ENCODE measurements around the gene BMAL1.

Gene BMAL1

DNA sequence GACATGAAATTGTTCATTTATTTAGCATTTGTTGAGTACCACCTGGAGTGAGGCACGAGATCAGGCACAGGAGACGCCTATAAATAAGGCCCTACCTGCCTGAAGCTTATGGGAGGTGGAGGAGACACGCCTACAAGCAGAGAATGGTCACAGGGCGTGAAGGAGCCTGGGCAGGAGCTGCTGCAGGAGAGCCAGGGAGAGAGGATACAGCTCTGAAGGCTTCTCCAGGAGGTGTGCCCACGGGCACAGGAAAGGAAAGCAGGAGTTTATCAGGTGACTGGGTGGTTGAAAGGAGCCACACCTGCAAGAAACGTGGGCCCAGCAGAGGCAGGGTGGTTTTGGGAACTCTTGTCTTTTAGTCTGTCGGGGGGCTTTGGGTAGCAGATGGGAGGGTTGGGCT lies 70.3 kb downstream of the BMAL1 start:
- DNase-seq: no peak

DNA sequence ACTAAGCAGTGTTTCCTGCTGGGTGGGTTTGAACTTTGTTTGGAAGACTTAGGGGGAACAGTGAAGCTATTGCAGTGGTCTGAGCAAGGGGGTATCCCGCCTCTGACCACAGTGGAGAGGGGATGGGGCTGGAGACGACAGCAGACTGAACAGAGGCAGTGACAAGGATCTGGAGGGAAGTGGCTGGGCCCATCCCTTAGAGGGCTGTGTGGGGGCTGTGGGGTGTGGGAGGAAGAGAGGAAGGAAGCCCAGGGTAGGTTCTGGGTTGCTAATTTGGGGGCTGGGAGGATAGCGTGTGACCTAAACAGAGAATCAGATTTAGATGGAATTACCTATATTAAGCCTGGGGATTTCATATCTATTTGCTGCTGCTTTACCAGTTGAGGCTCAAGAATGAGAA lies 70.7 kb downstream of the BMAL1 start:
- no peak for DNase-seq

DNA sequence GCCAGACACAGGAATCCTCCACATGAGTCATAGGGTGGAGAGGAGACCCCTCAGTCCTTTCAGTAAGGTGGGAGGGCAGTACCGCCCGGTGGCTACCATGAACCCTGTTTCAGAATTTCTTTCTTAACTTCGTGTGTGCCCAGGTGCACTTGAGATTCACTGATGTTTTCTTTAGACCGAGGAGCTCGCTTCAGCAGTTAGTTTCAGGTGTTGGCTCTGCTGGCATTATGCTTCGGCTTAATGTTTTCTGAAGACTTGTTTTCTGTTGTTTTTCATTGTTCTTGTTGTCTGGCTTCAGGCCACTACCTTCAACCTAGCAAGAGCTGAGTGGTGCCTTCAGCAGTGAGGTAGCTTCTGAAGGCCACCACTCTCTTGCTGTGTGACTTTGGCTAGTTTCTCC lies 71.5 kb downstream of the BMAL1 start:
- DNase-seq: no peak

DNA sequence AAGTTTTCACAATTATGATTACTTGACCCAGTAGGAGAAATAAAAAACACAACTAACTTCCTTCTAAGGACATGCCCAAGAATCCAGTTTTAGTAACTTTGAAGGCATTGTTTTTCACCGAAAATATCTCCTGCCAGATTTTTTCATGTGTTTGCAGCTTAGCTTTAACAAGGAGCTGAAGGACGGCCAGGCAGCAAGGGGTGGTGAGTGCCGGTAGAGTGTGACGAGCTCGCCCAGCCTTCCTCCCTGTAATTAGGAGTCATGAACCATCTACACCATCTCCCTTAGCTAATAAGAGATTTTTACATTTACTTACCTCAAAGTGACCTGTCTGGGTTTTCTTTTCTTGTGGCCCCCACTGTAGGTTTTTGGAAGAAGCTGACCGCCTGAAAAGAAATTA lies 72.0 kb downstream of the BMAL1 start:
- DNase-seq: no peak

DNA sequence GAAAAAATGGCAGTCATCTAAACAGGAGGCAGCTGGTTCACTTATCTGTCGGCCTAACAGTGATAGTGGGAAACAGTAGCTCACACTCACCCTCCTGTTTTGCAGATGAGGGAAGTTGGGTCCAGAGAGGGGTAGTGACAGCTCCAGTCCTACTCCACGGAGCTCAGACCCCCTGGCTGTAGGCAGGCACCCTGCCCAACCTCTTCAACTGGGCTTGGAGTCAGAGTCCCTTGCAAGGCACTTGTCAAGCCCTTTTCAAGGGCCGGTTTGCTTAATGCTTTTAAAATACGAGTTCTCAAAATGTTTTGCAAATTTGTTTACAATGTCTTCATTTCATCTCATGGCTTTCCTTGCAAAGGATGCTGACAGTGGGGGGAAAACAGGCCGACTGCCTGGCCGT lies 75.1 kb downstream of the BMAL1 start:
- DNase-seq: no peak

DNA sequence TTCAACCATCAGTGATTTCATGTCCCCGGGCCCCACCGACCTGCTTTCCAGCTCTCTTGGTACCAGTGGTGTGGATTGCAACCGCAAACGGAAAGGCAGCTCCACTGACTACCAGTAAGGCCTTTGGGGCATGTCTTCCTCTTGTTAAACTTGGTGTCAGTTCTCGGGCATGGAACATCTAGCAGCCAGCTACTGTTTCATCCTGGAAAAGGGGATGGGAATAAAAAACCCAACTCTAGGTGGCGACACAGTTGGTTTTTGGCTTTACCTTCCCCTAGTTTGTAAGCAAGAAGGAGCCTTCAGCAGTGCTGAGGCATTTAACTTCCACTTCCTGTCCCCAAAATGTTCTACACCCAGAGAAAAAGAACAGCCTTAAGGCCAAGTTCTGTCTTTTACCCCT lies 76.7 kb downstream of the BMAL1 start:
- DNase-seq: no peak

DNA sequence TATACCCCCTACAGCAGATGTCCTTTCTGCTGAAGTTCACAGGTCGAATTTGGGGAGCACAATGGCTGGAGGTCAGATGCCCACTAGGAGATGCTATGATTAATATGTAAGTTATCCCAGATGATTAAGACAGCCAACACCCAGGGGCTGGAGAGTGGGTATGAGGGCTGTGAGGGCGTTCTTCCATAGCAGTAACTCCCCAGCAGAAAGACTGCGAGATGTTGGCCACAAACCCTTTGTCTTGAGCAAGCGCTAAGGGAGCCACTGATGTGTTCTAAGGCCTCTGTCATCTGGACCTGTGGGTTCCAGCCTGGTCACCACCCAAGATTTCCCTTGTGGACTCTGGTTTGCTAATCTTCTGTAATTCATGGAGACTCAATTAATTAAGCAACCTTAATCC lies 77.6 kb downstream of the BMAL1 start:
- DNase-seq: no peak

DNA sequence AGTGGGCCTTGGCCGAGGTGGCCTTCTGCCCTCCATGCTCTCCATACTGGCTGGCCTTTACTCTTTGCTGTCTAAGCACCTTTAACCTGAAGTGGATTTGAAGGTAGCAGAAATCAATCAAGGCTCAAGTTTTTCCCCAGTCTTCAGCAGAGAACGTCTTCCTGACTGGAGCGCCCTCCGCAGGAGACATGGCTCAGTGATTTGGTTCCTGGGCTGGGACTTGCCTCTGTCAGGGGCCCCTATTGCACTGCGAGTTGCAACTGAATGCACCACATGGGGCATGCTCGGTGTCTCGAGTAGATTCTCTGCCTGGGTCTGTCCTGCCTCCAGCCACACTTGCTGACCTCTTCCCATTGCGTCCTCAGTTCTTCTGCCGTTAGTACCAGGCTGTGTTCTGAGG lies 79.6 kb downstream of the BMAL1 start:
- DNase-seq: no peak

DNA sequence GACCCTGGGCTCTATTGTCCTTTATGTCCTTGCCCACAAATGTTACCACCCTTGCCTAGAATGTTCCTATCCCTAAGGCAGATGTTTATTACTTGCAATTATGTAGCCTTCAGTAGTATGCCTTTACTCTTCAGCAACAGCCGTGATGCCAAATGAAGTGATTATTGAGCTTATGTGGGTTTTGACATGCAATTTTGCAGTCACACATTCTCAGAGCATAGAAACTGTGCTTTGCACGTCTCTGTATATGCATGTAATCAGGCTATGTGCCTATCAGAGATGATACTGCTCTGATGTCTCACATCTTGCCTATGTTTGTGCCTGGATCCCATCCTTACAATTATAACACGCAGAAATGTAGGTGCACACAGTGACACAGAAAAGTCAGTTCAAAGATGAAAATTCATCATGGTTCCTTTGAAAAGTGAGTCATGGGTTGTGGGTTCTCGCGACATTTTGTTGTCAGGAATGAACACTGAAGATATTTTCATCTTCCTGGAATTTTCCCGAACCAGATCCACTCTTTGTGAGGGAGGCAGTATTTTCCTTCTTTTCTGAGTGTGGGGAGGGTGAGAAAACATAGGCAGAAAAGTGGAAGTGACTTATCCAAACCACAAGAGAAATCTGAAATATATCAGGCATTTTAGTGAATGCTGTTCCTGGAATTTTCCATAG lies 81.1 kb downstream of the BMAL1 start:
- DNase-seq: no peak

DNA sequence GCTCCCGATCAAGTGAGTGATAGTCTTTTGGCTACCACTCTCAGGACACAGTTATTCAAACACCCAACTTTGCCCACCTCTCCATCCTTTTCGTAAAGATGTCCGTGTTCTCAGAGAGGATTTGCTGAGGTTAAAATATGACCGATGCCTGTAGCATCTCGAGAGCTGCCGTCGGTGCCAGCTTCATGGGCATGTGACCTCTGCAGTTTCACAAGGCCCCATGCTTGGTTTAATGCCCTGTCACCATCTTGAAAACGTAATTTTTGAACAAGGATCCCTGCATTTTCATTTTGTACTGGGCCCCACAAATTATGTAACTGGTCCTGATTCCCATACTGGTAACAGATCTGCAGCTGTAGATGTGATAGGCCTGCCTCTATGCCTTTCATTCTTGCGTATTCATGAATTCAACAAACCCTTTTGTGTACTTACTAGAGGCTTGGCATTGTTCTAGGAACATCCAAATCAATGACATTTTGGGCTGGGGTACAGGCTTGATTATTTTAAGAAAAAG lies 85.1 kb downstream of the BMAL1 start:
- DNase-seq: no peak

DNA sequence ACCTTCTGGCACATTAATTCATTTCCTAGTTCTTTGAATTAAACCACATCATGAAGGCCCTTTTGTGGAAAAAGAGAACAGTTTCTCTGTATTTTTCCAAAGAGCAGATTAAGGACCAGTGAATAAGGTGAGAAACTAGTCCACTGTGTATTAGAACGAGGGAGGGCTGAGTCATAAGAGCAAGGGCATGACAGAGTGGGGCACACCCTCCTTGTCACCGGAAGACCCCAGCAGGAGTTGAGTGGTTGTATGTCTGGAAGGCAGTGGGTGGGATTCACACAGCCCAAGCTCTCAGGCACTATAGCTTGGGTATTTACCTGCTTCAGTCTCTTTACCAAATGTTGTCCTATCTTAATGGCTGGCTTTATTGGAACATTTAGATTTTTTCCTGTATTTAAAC lies 86.8 kb downstream of the BMAL1 start:
- DNase-seq: no peak

DNA sequence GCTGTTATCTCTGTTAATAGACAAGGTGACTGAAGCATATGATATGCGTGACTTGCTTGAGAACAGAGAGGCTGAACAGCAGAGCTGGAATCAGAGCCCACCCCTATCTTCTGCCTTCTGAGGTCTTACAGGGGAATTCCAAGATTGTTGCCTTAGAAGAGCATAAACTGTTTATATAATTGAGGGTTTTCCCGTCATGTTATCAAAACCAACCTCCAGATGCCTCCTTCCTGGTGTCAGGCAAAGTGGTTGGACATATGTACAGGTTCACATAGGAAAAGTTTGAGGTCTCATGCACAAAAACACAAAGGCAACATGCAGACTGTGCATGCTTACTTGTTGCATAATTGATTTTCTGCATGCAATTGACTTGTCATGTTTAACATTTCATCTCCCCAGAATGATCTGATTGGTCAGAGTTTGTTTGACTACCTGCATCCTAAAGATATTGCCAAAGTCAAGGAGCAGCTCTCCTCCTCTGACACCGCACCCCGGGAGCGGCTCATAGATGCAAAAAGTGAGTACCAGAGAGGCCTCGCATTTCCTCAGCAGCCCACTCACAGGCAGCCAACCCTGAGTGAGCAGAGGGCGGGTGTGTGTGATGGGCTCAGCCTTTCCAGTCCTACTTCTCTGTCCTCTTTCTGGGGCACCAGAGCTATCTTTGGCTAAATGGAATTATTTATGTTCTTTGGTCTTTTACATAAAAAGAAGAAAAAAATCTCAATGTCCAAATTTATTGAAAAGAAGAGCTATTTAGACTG lies 88.9 kb downstream of the BMAL1 start:
- no peak for DNase-seq

DNA sequence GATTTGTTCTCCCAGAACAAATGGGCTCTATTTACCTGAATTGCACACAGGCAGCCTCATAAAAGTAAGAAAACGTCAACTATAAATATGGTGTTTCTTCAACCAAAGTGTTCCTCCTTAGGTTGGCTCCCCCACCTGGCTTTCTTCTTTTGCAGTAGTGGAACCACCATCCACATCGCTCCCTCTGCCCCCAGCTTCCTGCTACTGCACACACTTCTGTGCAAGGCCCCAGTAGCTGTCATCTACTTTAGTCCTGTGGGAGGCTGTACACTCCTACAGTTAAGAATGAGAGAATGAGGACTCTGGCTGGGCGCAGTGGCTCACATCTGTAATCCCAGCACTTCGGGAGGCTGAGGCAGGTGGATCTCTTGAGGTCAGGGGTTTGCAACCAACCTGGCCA lies 89.5 kb downstream of the BMAL1 start:
- DNase-seq: no peak

DNA sequence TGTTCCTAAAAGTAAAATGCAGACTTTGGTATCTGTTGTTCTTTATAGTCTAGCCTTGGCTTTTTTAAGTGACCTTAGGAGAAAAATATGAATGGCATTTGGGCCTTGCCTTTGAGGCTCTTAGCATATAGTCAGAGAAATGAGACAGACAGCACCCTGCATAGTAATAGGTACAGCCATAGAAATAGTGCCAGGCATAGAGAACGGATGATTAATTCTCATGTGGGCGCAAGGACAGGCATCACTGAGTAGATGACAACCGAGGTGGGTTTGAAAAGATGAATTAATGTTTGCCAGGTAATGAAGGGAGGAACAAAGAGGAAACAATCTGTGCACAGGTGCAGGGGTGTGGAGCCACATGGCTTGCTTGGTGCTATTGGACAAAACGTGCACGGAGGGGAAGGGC lies 90.5 kb downstream of the BMAL1 start:
- DNase-seq: no peak

DNA sequence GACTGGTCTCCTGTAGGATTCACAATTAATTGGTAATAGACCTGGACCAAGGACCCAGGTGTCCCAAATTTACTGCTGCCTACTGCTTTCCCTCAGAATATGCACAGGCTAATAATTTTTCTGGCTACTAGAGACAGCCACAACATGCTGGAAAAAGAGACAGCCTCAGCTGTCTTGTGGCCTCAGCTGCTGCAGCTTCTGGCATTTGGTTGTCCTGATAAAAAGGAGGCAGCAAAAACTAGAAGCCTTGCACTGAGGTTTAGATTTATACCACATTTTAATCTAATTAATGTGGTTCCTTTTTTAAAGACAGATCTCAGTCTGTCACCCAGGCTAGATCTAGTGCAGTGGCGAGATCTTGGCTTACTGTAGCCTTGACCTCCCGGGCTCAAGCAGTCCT lies 95.6 kb downstream of the BMAL1 start:
- no peak for DNase-seq

DNA sequence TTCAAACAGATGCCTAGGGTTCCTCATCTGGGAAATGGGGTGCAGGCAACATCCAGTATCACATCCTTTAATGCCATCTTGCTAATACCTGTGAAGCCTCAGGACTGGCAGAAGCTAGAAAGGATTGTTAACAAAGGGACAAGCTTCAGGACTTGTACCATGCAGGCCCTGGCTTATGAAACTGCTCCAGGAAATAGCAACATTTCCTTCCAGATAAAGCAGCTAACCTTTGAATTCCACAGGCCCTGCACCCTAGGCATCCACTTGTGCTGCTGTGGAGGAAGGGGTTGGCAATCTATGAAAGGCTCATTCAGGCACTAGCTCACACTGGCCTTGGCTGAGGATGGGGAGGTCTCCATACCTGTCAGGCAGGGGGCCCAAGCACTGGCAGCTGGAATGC lies 98.2 kb downstream of the BMAL1 start:
- DNase-seq: no peak

DNA sequence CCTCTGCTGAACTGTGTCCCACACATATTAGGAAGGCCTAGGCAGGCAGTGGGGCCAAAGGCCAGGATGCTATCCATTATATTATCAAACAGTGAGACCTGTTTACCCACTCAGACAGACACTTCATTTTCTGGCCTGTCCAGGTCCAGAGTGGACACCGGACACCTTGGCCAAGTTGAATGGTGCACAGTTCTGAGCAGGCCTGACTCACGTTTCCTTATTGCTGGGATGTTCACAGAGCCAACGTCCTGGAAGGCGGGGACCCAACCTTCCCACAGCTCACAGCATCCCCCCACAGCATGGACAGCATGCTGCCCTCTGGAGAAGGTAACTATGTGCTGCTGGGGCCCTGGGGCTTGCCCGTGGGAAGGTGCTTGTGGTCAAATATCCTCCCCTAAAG lies 98.8 kb downstream of the BMAL1 start:
- DNase-seq: no peak

DNA sequence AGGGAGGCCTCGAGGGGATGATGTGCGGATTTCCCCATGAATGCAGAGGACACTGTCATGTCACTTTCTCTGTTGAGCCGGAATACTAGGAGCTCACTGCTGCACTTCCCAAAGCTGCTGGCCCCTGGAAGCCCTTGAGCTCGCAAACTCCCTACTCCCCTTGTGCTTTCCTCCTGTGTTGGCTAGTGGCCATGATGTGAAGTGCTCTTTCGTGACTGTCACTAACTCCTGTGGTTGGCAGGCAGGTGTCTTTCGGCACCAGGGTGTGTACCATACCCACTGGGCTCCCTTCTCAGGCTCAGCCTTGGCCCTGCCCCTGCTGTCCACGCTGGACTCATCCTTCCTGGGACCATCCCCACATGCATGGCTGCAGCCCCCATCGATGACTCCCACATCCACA lies 99.2 kb downstream of the BMAL1 start:
- no peak for DNase-seq

DNA sequence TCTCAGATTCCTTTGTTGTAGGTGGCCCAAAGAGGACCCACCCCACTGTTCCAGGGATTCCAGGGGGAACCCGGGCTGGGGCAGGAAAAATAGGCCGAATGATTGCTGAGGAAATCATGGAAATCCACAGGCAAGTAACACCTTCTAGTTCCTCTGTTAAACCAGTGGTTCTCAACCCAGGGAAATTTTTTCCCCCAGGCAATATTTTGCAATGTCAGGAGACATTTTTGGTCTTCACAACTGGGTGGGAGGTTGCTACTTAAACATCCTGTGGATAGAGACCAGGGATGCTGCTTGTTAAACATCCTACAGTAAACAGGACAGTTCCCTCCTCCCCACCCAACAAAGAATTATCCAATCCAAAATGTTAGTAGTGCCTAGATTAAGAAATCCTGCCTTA lies 100.7 kb downstream of the BMAL1 start:
- DNase-seq: no peak

DNA sequence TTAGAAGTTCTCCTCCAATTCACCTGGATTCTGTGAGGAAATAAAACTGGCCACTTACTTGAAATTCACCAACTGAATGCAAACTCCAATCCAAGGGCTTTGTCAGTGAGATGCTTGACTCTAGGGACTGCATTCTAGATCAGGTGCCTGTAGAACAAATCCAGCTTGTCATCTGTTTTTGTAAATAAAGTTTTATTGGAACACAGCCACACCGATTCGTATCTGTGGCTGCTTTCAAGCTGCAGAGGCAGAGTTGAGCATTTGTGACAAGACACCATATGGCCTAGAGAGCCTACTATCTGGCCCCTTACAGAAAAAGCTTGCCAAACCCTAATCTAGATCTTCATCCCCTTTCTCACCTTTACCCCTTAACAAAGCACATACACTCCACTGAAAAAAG lies 103.1 kb downstream of the BMAL1 start:
- DNase-seq: no peak

DNA sequence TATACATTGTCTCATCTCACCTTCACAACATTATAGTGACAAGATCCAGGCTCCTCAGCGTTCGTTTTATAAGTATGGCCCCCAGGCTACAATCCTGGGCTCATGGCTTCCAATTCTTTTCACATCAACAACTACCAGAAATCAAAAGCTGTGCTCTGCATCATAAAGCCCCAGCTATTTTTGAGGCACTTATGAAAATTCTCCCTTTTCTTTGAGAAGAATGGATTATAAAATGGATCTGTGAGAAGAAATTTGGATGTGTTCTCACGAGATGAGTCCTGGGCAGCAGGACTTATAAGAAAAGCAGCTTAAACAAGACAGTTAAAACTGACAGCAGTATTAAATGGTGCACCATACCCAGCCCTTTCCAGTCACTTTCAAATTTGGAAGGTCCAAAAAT lies 105.2 kb downstream of the BMAL1 start:
- DNase-seq: no peak

DNA sequence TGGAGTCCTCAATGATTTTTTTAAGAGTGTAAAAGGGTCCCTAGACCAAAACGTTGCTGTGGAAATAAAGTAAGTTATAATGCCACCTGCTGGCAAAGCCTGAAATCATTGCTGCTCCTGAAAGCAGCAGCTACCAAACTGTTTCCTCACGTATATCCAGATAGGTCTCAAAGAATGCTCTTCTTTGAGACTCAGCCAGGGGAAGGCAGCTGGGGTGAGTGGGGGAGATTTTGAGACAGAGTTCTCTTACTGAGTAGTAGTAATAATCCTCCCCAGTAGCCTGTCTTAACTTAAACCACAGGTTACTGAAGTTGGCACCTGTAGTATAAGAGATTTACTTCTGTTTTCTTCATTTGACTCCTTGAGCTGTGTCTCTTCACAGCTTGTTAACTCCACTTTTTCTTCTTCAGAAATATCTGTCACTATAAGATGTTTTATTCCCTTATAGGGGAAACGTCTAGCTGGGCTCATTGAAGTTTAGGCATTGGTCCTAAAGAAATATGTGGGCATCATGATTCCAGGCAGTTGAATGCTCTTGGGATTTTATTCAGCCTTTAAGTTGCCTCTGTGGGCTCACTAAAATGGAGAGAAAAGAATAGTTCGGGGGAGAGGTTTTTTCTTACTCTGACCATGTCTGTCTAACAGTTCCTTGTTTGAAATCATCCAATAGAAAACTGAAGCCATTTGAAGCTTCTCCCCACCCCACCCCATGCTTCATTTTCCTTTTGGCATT lies 107.5 kb downstream of the BMAL1 start:
- DNase-seq: no peak

DNA sequence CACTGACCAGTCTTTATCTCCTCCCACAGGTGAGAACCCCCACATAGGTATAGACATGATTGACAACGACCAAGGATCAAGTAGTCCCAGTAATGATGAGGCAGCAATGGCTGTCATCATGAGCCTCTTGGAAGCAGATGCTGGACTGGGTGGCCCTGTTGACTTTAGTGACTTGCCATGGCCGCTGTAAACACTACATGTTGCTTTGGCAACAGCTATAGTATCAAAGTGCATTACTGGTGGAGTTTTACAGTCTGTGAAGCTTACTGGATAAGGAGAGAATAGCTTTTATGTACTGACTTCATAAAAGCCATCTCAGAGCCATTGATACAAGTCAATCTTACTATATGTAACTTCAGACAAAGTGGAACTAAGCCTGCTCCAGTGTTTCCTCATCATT lies 109.0 kb downstream of the BMAL1 start:
- DNase-seq: no peak

DNA sequence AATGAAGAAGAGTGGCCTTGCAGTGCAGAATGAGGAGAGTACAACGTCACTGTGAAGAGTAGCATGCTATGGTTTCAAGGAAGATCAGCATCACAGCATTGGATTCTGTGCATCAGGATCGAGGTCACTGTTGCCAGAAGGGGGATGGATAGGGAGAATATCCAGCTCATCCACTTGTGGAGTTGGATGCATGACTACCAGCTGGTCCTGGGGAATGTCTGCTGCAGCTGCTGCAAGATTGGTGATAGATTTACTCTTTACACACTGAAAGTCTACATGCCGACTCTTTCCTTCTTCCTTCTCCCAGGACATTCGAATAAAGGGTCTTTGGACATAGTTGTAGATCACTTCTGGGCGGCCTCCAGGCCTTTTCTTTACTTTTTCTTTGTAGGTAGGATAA lies 111.2 kb downstream of the BMAL1 start:
- no peak for DNase-seq
